Vagina (tissue), 2 donors: Measurements from ENCODE around the gene ROR1. TPM values are rescaled to one million over a fixed set of nuclear protein-coding genes. Genes with fewer than 3 reads are reported as not detected.

Source experiments
- DNase-seq, 2 donors: peaks; one replicate each; pipeline ENCODE4 v3.0.0-alpha.2; 2017; ENCODE audit errors: extremely low spot score in 2 of 2
- H3K27ac ChIP-seq: fragments of 200-600 bp; sonication (generic); one replicate; pipeline ENCODE4 v1.5.1; 2019
- H3K27me3 ChIP-seq: fragments of 200-600 bp; sonication (generic); one replicate; pipeline ENCODE4 v1.5.1; 2019
- H3K36me3 ChIP-seq, 2 donors: fragments of 200-600 bp; sonication (generic); one replicate each; pipeline ENCODE4 v1.5.1; 2017 to 2019
- H3K4me1 ChIP-seq: fragments of 200-600 bp; sonication (generic); one replicate; pipeline ENCODE4 v1.5.1; 2019
- H3K4me3 ChIP-seq, 2 donors: fragments of 200-600 bp; sonication (generic); 1 replicate in 1 of 2; 2 replicates in 1 of 2; pipeline ENCODE4 v1.5.1; 2016 to 2019
- H3K9me3 ChIP-seq: fragments of 200-600 bp; sonication (generic); one replicate; pipeline ENCODE4 v1.5.1; 2019
- POLR2A ChIP-seq, 2 donors: fragments of 450-650 bp; IDR thresholded peaks; one replicate each; pipeline ENCODE4 v1.6.1; 2017; ENCODE audit warnings: antibody characterized with exemption in 2 of 2, mild to moderate bottlenecking in 2 of 2, moderate library complexity in 2 of 2
- POLR2AphosphoS5 ChIP-seq, 2 donors: sonication (generic); formaldehyde crosslinking; IDR thresholded peaks; one replicate each; pipeline ENCODE4 v1.9.0; 2017; ENCODE audit warnings: antibody characterized with exemption in 2 of 2, mild to moderate bottlenecking in 2 of 2, low read depth in 1 of 2; ENCODE audit not compliant: insufficient read depth in 1 of 2
- intact Hi-C: fragments of 100-400 bp; cut with DNase I; formaldehyde crosslinking; loops from one replicate; pipeline ENCODE4 v1.15.1; 2023
- total RNA-seq: library from RNA; depleted of rRNA; stranded (reverse); fragments of >200 nt; gene quantifications from one replicate; pipeline ENCODE4 v1.2.3, GENCODE V29; 2016
- TF ChIP-seq, protein P1 (sequence below), 3 experiments: fragments of 450-650 bp in 2 of 3; fragments of 200-600 bp in 1 of 3; sonication (generic) in 1 of 3; IDR thresholded peaks; one replicate each; pipeline ENCODE4 v1.5.1; 2017 to 2019; ENCODE audit warnings: antibody characterized with exemption in 3 of 3, mild to moderate bottlenecking in 2 of 3, moderate library complexity in 2 of 3

Gene ROR1
- total RNA-seq, 1 donor from 2014 or later: 11.0 TPM

DNA sequence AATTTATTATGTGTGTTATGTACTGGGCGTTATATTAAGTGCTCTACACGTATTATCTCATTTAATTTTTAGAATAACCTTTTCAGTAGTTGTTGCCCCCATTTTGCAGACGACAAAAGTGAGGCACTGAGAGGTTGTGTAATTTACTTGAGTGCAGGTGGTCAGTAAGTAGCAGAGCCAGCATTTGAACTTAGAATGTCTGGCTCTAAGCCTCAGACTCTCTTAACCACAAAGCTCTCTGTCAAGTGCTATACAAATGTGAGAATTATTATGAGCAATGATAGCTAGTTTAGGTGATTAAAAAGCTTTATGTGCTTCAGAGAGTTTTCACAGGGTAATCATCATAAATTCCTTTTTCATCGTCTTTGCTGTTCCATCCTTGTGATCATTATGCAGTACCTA, 333.3 kb downstream of the ROR1 start:
- DNase-seq: no peak
- no peak overlapping the region for H3K27ac ChIP-seq
- no peaks in the 10 kb centered on the region for H3K9me3 ChIP-seq
- H3K27me3 ChIP-seq: no peaks in the 10 kb centered on the region
- no peak for TF ChIP-seq POLR2A (IDR thresholded peaks at IDR 0.05)
- no peak for TF ChIP-seq POLR2AphosphoS5 (IDR thresholded peaks at IDR 0.05; ENCODE audit: insufficient read depth in 1 of 2, low read depth in 1 of 2)
- TF ChIP-seq, protein P1, sequence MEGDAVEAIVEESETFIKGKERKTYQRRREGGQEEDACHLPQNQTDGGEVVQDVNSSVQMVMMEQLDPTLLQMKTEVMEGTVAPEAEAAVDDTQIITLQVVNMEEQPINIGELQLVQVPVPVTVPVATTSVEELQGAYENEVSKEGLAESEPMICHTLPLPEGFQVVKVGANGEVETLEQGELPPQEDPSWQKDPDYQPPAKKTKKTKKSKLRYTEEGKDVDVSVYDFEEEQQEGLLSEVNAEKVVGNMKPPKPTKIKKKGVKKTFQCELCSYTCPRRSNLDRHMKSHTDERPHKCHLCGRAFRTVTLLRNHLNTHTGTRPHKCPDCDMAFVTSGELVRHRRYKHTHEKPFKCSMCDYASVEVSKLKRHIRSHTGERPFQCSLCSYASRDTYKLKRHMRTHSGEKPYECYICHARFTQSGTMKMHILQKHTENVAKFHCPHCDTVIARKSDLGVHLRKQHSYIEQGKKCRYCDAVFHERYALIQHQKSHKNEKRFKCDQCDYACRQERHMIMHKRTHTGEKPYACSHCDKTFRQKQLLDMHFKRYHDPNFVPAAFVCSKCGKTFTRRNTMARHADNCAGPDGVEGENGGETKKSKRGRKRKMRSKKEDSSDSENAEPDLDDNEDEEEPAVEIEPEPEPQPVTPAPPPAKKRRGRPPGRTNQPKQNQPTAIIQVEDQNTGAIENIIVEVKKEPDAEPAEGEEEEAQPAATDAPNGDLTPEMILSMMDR (IDR thresholded peaks at IDR 0.05): no peak
- intact Hi-C loops: no loop called here
- H3K4me3 ChIP-seq: no peak overlapping the region
- H3K4me1 ChIP-seq: no peaks in the 10 kb centered on the region
- H3K36me3 ChIP-seq: no peaks in the 10 kb centered on the region

DNA sequence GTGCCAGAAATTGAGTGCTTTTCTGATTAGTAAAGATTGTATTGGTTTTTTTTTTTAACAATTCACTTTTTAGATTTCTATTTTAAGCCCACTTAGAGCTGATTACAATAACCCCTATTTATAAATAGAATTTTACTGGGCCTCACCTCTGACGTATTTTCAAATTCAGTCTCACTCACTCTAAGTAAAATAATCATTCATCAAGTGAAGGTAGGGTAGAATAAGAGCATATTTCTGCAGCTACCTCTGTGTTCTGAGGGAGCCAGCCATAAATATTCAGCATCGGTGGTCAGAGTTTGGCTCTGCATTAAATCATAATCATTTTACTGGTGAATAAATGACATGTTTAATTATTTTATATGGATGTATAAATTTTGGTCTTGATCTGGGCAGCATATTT, 333.8 kb downstream of the ROR1 start:
- Histone ChIP-seq H3K27ac (no peak overlapping the region), H3K9me3 (no peaks in the 10 kb centered on the region), H3K4me1 (no peaks in the 10 kb centered on the region), H3K36me3 (no peaks in the 10 kb centered on the region), H3K4me3 (no peak overlapping the region), H3K27me3 (no peaks in the 10 kb centered on the region)
- no peak for DNase-seq
- TF ChIP-seq, protein P1 (IDR thresholded peaks at IDR 0.05): no peak
- TF ChIP-seq POLR2A (IDR thresholded peaks at IDR 0.05): no peak
- no peak for TF ChIP-seq POLR2AphosphoS5 (IDR thresholded peaks at IDR 0.05; ENCODE audit: insufficient read depth in 1 of 2, low read depth in 1 of 2)
- intact Hi-C loops: no loop called here

DNA sequence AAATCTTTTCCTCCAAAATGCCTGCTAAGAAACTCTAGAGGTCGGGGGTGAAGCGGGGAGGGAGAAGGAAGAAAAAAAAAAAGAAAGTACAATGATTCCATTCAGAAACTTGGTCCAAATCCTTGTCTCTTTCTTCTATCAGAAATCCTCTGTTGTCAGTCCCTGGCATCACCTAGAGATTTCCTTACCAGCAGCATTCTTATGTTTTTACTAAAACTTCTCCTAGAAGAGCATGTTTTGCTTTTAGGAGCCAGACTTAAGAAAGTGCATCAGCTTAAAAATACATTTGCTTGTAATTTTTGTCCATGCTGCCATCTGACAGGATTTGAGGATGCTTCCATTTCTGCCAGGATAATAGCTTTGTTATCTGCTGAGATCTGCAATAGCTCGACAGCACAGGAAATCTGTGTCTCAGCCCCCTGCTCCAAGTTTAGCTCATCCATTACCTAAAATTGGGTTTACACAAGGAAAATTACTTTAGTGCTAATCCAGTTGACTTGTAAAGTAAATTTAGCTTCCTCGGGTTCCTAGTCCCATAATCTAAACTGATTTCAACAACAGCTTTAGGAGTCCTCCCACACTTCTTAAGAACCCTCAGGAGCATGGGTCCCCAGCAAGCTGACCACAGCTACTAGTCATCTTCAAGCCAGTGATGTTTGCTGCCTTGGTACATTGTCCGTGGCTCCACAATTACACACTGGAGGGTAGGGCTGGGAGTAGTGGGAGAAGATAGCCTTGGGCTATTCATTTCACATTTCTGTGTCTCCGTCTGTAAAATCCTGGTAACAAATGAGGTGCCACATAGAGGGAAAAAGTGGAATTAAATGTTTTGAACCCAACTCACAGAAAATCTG, 337.3 kb downstream of the ROR1 start:
- no peak overlapping the region for H3K4me3 ChIP-seq
- H3K36me3 ChIP-seq: no peaks in the 10 kb centered on the region
- H3K4me1 ChIP-seq: no peaks in the 10 kb centered on the region
- no peaks in the 10 kb centered on the region for H3K9me3 ChIP-seq
- H3K27me3 ChIP-seq: no peaks in the 10 kb centered on the region
- TF ChIP-seq POLR2A (IDR thresholded peaks at IDR 0.05): no peak
- TF ChIP-seq, protein P1 (IDR thresholded peaks at IDR 0.05): no peak
- TF ChIP-seq POLR2AphosphoS5 (IDR thresholded peaks at IDR 0.05; ENCODE audit: insufficient read depth in 1 of 2, low read depth in 1 of 2): no peak
- no peak for DNase-seq
- intact Hi-C loops: no loop called here
- H3K27ac ChIP-seq: no peak overlapping the region

DNA sequence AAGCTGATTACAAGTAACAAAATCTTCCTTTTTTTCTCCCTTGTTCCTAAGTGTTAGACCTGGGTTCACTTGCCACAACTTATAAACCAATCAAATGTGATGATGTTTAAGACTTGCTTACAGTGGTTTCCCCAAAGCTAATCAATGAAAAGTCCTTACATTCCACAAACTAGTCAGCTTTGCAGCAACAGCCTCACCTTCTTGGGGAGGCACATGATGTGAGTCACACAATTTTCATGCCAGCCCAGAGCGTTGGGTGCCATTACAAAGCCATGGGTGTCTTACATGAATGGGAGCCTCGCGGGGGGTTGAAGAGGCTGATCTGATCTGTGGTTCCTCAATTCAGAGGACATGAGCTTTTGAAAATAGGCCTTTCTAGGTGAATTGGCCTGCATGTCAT, 338.0 kb downstream of the ROR1 start:
- Histone ChIP-seq H3K4me1 (no peaks in the 10 kb centered on the region), H3K27me3 (no peaks in the 10 kb centered on the region), H3K36me3 (no peaks in the 10 kb centered on the region), H3K27ac (no peak overlapping the region), H3K9me3 (no peaks in the 10 kb centered on the region), H3K4me3 (no peak overlapping the region)
- TF ChIP-seq POLR2AphosphoS5 (IDR thresholded peaks at IDR 0.05; ENCODE audit: insufficient read depth in 1 of 2, low read depth in 1 of 2): no peak
- no peak for DNase-seq
- intact Hi-C loops: no loop called here

DNA sequence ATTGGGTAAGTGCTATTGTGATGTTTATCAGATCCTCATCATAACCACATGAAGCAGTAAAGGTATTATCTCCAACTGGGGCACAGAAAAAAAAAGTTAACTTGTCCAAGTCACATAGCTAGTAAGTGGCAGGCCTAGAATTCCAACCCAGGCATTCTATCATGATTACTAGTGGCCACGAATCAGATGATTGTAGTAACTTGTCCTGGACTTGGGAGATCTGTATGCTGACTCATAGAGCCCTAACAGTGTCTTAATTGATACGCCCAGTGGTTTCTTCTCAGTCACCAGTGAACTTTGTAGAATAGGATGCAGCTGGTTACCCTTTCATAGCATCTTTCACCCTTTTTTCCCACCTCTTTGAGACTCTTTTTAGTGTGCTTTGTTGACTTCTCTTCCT, 338.5 kb downstream of the ROR1 start:
- Histone ChIP-seq H3K27ac (no peak overlapping the region), H3K4me3 (no peak overlapping the region), H3K9me3 (no peaks in the 10 kb centered on the region), H3K4me1 (no peaks in the 10 kb centered on the region), H3K27me3 (no peaks in the 10 kb centered on the region), H3K36me3 (no peaks in the 10 kb centered on the region)
- intact Hi-C loops: no loop called here
- DNase-seq: no peak
- TF ChIP-seq POLR2AphosphoS5 (IDR thresholded peaks at IDR 0.05; ENCODE audit: insufficient read depth in 1 of 2, low read depth in 1 of 2) (no peak), POLR2A (IDR thresholded peaks at IDR 0.05) (no peak)
- TF ChIP-seq, protein P1 (IDR thresholded peaks at IDR 0.05): no peak
